ENCODE results near the gene IGSF8.

The IGSF8 gene

GRCh38 chr1:160047111-160047991 lies 51.1 kb downstream of the IGSF8 start:
- TF ChIP-seq CTCF (IDR thresholded peaks at IDR 0.05; ENCODE audit: extremely low read depth, insufficient read depth, missing control alignments), result no peak
- in situ Hi-C loops (cut with MboI; ENCODE audit: low pct_unique_long_range_greater_than_20kb, low sequenced_read_pairs, unreplicated experiment), result loop anchor here (5.0 kb wide), 1 partner anchor 35 kb away; the partner anchor contains the start of gene KCNJ9
- DNase-seq (ENCODE audit: low spot score), result no peak

GRCh38 chr1:160046494-160047110 lies 51.8 kb downstream of the IGSF8 start:
- peak; percentile 71 for TF ChIP-seq CTCF (IDR thresholded peaks at IDR 0.05; ENCODE audit: extremely low read depth, insufficient read depth, missing control alignments)
- in situ Hi-C loops (cut with MboI; ENCODE audit: low pct_unique_long_range_greater_than_20kb, low sequenced_read_pairs, unreplicated experiment), result loop anchor here (5.0 kb wide), 1 partner anchor 36 kb away; the partner anchor contains the start of gene KCNJ9
- peak; percentile 75 for DNase-seq (ENCODE audit: low spot score)

GRCh38 chr1:160045653-160046052 lies 52.8 kb downstream of the IGSF8 start:
- TF ChIP-seq CTCF (IDR thresholded peaks at IDR 0.05; ENCODE audit: extremely low read depth, insufficient read depth, missing control alignments), result no peak
- DNase-seq (ENCODE audit: low spot score), result no peak
- in situ Hi-C loops (cut with MboI; ENCODE audit: low pct_unique_long_range_greater_than_20kb, low sequenced_read_pairs, unreplicated experiment), result loop anchor here (5.0 kb wide), 1 partner anchor 37 kb away; the partner anchor contains the start of gene KCNJ9

- in situ Hi-C loops (cut with MboI; ENCODE audit: low pct_unique_long_range_greater_than_20kb, low sequenced_read_pairs, unreplicated experiment), result no loop called here
- TF ChIP-seq CTCF (IDR thresholded peaks at IDR 0.05; ENCODE audit: extremely low read depth, insufficient read depth, missing control alignments), result no peak
- DNase-seq (ENCODE audit: low spot score), result no peak
Measured at GRCh38 chr1:160043543-160043942, 54.9 kb downstream of the IGSF8 start.

Data from GM13977 (cell line).